Measurements from ENCODE around the gene DAB2IP. TPM values are rescaled to one million over a fixed set of nuclear protein-coding genes. Genes with fewer than 3 reads are reported as not detected.

Gene DAB2IP
- total RNA-seq, 1 experiment from 2014 or later = 46.7 TPM

GRCh38 chr9:121780177-121781040 lies 129.0 kb downstream of the DAB2IP start:
- Histone ChIP-seq H3K9me2 (ENCODE audit: insufficient read depth) (no peaks in the 10 kb centered on the region), H3K9me3 (ENCODE audit: insufficient read depth, low read depth) (0 out of 2 replicates have a peak, but pooled peaks cover 4% of the 10 kb centered on the region), H3K27ac (no peak overlapping the region), H3K36me3 (ENCODE audit: low read depth) (peaks cover 11% of the 10 kb centered on the region; the same call in 1 of the 2 replicates), H4K20me1 (ENCODE audit: insufficient read depth) (no peaks in the 10 kb centered on the region), H3K27me3 (ENCODE audit: insufficient read depth, low read depth) (no peaks in the 10 kb centered on the region), H3K4me1 (replicated peaks; ENCODE audit: insufficient read depth) (no peaks in the 10 kb centered on the region), H3K79me2 (ENCODE audit: low read depth) (no peaks in the 10 kb centered on the region), H3K4me2 (no peak overlapping the region), H3K4me3 (no peak overlapping the region), H2AFZ (no peak overlapping the region), H3F3A (ENCODE audit: insufficient read depth, low read depth) (no peaks in the 10 kb centered on the region)
- no TSS peak for BruUV-seq (replicated peaks)
- DNase-seq = no peak
- TF ChIP-seq EZH2 (IDR thresholded peaks at IDR 0.05; ENCODE audit: low read depth) = no peak
- no peak for TF ChIP-seq CTCF (conservative IDR thresholded peaks at IDR 0.05)
- ChIA-PET CTCF (no interaction called here), POLR2A (ENCODE audit: unreplicated experiment) (no interaction called here)
- intact Hi-C loops (cut with micrococcal nuclease; ENCODE audit: unreplicated experiment) = loop anchor here (10.0 kb wide), 1 partner anchor 64 kb away; no protein-coding TSS in a partner anchor

- H3K4me1 ChIP-seq (replicated peaks; ENCODE audit: insufficient read depth) = no peaks in the 10 kb centered on the region
- TF ChIP-seq CTCF (conservative IDR thresholded peaks at IDR 0.05) (no peak), EZH2 (IDR thresholded peaks at IDR 0.05; ENCODE audit: low read depth) (no peak)
- H3F3A ChIP-seq (ENCODE audit: insufficient read depth, low read depth) = no peaks in the 10 kb centered on the region
- no peak overlapping the region for H3K4me3 ChIP-seq
- H3K27me3 ChIP-seq (ENCODE audit: insufficient read depth, low read depth) = no peaks in the 10 kb centered on the region
- intact Hi-C loops (cut with micrococcal nuclease; ENCODE audit: unreplicated experiment) = loop anchor here (10.0 kb wide), 1 partner anchor 64 kb away; no protein-coding TSS in a partner anchor
- no peak overlapping the region for H3K4me2 ChIP-seq
- POLR2A ChIA-PET (ENCODE audit: unreplicated experiment) = no interaction called here
- no peaks in the 10 kb centered on the region for H3K9me2 ChIP-seq (ENCODE audit: insufficient read depth)
- BruUV-seq (replicated peaks) = no TSS peak
- no peak overlapping the region for H3K27ac ChIP-seq
- 0 out of 2 replicates have a peak, but pooled peaks cover 4% of the 10 kb centered on the region for H3K9me3 ChIP-seq (ENCODE audit: insufficient read depth, low read depth)
- no peaks in the 10 kb centered on the region for H4K20me1 ChIP-seq (ENCODE audit: insufficient read depth)
- H3K79me2 ChIP-seq (ENCODE audit: low read depth) = no peaks in the 10 kb centered on the region
- no peak overlapping the region for H2AFZ ChIP-seq
- no peak for DNase-seq
- CTCF ChIA-PET = no interaction called here
- H3K36me3 ChIP-seq (ENCODE audit: low read depth) = peaks cover 11% of the 10 kb centered on the region; the same call in 1 of the 2 replicates
Observed at GRCh38 chr9:121781145-121781548, 129.7 kb downstream of the DAB2IP start.

- intact Hi-C loops (cut with micrococcal nuclease; ENCODE audit: unreplicated experiment) = loop anchor here (10.0 kb wide), 1 partner anchor 63 kb away; no protein-coding TSS in a partner anchor
- 0 out of 2 replicates have a peak, but pooled peaks cover 4% of the 10 kb centered on the region for H3K9me3 ChIP-seq (ENCODE audit: insufficient read depth, low read depth)
- H3K4me3 ChIP-seq = no peak overlapping the region
- peaks cover 11% of the 10 kb centered on the region; the same call in 1 of the 2 replicates for H3K36me3 ChIP-seq (ENCODE audit: low read depth)
- TF ChIP-seq CTCF (conservative IDR thresholded peaks at IDR 0.05) = no peak
- no peak for TF ChIP-seq EZH2 (IDR thresholded peaks at IDR 0.05; ENCODE audit: low read depth)
- no peaks in the 10 kb centered on the region for H3K79me2 ChIP-seq (ENCODE audit: low read depth)
- H3F3A ChIP-seq (ENCODE audit: insufficient read depth, low read depth) = no peaks in the 10 kb centered on the region
- no peak for DNase-seq
- no peaks in the 10 kb centered on the region for H3K27me3 ChIP-seq (ENCODE audit: insufficient read depth, low read depth)
- no peaks in the 10 kb centered on the region for H3K4me1 ChIP-seq (replicated peaks; ENCODE audit: insufficient read depth)
- CTCF ChIA-PET = no interaction called here
- POLR2A ChIA-PET (ENCODE audit: unreplicated experiment) = no interaction called here
- H3K27ac ChIP-seq = no peak overlapping the region
- no TSS peak for BruUV-seq (replicated peaks)
- no peak overlapping the region for H3K4me2 ChIP-seq
- no peak overlapping the region for H2AFZ ChIP-seq
- no peaks in the 10 kb centered on the region for H4K20me1 ChIP-seq (ENCODE audit: insufficient read depth)
- H3K9me2 ChIP-seq (ENCODE audit: insufficient read depth) = no peaks in the 10 kb centered on the region
Observed at GRCh38 chr9:121781701-121782464, 130.4 kb downstream of the DAB2IP start.

Data from PC-9 (cell line).